Pulmonary artery endothelial cell (primary cell): ENCODE data around the gene NRCAM. TPM values are rescaled to one million over a fixed set of nuclear protein-coding genes. Genes with fewer than 3 reads are reported as not detected.
A peak's percentile ranks its signal among the peaks of the same experiment; 100 is the strongest.

Source experiments
- DNase-seq: peaks from one replicate; pipeline ENCODE4 v3.0.0-alpha.2; 2011; ENCODE audit warnings: low read depth, low spot score
- total RNA-seq: library from RNA; depleted of rRNA; stranded (reverse); fragments of >200 nt; gene quantifications from 2 replicates; pipeline ENCODE4 v1.2.3, GENCODE V29; 2014

NRCAM gene
- total RNA-seq, 1 donor from 2014 or later: 87.2 TPM

- no peak for DNase-seq
Observed at GRCh38 chr7:108165723-108166122, 290.5 kb downstream of the NRCAM start.

- DNase-seq: no peak
Observed at GRCh38 chr7:108164946-108165345, 291.3 kb downstream of the NRCAM start.

GRCh38 chr7:108164342-108164741, 291.9 kb downstream of the NRCAM start:
- no peak for DNase-seq

GRCh38 chr7:108158776-108159175, 297.5 kb downstream of the NRCAM start:
- DNase-seq: no peak

- no peak for DNase-seq
Observed at GRCh38 chr7:108157606-108158335, 298.5 kb downstream of the NRCAM start.

GRCh38 chr7:108156897-108157605, 299.2 kb downstream of the NRCAM start:
- DNase-seq: no peak

- DNase-seq: no peak
Observed at GRCh38 chr7:108152198-108152597, 304.0 kb downstream of the NRCAM start.

GRCh38 chr7:108149908-108150307, 306.3 kb downstream of the NRCAM start:
- DNase-seq: no peak

- DNase-seq: no peak
Observed at GRCh38 chr7:108149119-108149518, 307.1 kb downstream of the NRCAM start.

- DNase-seq: no peak
Observed at GRCh38 chr7:108147031-108147563, 309.1 kb downstream of the NRCAM start.

- peak; percentile 57 for DNase-seq
Observed at GRCh38 chr7:108146070-108146842, 310.0 kb downstream of the NRCAM start.

GRCh38 chr7:108145401-108145800, 310.8 kb downstream of the NRCAM start:
- DNase-seq: no peak

GRCh38 chr7:108144931-108145330, 311.3 kb downstream of the NRCAM start:
- no peak for DNase-seq

GRCh38 chr7:108143658-108144420, 312.4 kb downstream of the NRCAM start:
- no peak for DNase-seq

- DNase-seq: no peak
Observed at GRCh38 chr7:108142675-108143259, 313.5 kb downstream of the NRCAM start.

- DNase-seq: no peak
Observed at GRCh38 chr7:108142180-108142579, 314.1 kb downstream of the NRCAM start.

GRCh38 chr7:108140671-108141070, 315.6 kb downstream of the NRCAM start:
- no peak for DNase-seq

GRCh38 chr7:108138911-108139310, 317.3 kb downstream of the NRCAM start:
- DNase-seq: peak; percentile 15

GRCh38 chr7:108137993-108138392, 318.2 kb downstream of the NRCAM start:
- no peak for DNase-seq

- DNase-seq: no peak
Observed at GRCh38 chr7:108137040-108137439, 319.2 kb downstream of the NRCAM start.

- DNase-seq: no peak
Observed at GRCh38 chr7:108136191-108136688, 320.0 kb downstream of the NRCAM start.
